MM.1S (cell line): ENCODE data around the gene ENOX1.

Experiments
- CTCF ChIP-seq: fragments of 300-600 bp; sonication (generic); IDR thresholded peaks from 2 replicates; pipeline ENCODE4 v1.5.1; 2016; ENCODE audit warnings: antibody characterized with exemption, low read length, mixed read lengths
- EZH2phosphoT487 ChIP-seq: fragments of 300-600 bp; sonication (generic); IDR thresholded peaks from 2 replicates; pipeline ENCODE4 v1.6.1; 2018; ENCODE audit warnings: antibody characterized with exemption, low read length

- TF ChIP-seq EZH2phosphoT487: no peak
- TF ChIP-seq CTCF: no peak
Measured at GRCh38 chr13:43800828-43801227, 14.1 kb upstream of the ENOX1 start.
